SH-SY5Y (cell line): Measurements from ENCODE around the gene C10orf90.

Experiments used
- GATA2 ChIP-seq: IDR thresholded peaks from 2 replicates; pipeline ENCODE4 v1.6.1; 2011; ENCODE audit warnings: mild to moderate bottlenecking, low read depth, low read length
- GATA3 ChIP-seq: IDR thresholded peaks from 2 replicates; pipeline ENCODE4 v1.6.1; 2011; ENCODE audit warnings: low read depth, mild to moderate bottlenecking, low read length, moderate library complexity

GRCh38 chr10:126375926-126376554 lies 294.5 kb downstream of the C10orf90 start:
- TF ChIP-seq GATA2 (no peak), GATA3 (no peak)
